T-helper 2 cell treated with Interferon-gamma antibody and Interleukin-4, amounts not matched to agents 5 μg/mL and 100 μg/mL, for 36 hours (primary cell): Measurements from ENCODE around the gene PTGER2.

Experiments used
- DNase-seq: peaks from one replicate; pipeline ENCODE4 v3.0.0; 2021; ENCODE audit warnings: low spot score
- H3K27ac Mint-ChIP-seq: one replicate; pipeline ENCODE4 v1.8.0; 2021; ENCODE audit warnings: mild to moderate bottlenecking, mixed read lengths
- H3K27me3 Mint-ChIP-seq: one replicate; pipeline ENCODE4 v1.8.0; 2021; ENCODE audit warnings: low read depth, mixed read lengths
- H3K36me3 Mint-ChIP-seq: one replicate; pipeline ENCODE4 v1.8.0; 2021; ENCODE audit warnings: low read depth, mixed read lengths
- H3K4me1 Mint-ChIP-seq: one replicate; pipeline ENCODE4 v1.8.0; 2021; ENCODE audit warnings: low read depth, mixed read lengths
- H3K4me3 Mint-ChIP-seq: one replicate; pipeline ENCODE4 v1.8.0; 2022; ENCODE audit warnings: mild to moderate bottlenecking, moderate library complexity, mixed read lengths
- H3K9me3 Mint-ChIP-seq: one replicate; pipeline ENCODE4 v1.8.0; 2021; ENCODE audit warnings: mixed read lengths

Gene PTGER2

DNA sequence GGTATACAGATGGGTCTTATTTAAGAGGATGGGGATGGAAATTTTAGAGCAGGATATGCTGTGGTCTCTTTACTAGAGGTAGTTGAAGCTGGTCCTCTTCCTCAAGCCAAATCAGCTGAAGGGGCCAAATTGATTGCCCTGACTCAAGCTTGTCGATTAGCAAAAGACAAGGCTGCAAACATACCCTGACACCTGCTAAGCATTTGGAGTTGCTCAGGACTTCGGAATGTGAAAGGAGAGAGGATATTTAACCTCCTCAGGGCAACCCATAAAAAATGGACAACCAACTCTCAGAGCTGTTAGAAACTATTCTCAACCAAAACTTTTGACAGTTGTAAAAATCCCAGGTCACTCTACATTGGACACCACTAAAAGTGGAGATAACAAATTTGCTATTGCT lies 31.0 kb upstream of the PTGER2 start:
- H3K27me3 Mint-ChIP-seq, result no peaks in the 10 kb centered on the region
- H3K4me1 Mint-ChIP-seq, result peaks cover 64% of the 10 kb centered on the region
- DNase-seq, result no peak
- peaks cover 16% of the 10 kb centered on the region for H3K36me3 Mint-ChIP-seq
- H3K9me3 Mint-ChIP-seq, result peaks cover 22% of the 10 kb centered on the region
- H3K27ac Mint-ChIP-seq, result no peak overlapping the region
- H3K4me3 Mint-ChIP-seq, result no peak overlapping the region

DNA sequence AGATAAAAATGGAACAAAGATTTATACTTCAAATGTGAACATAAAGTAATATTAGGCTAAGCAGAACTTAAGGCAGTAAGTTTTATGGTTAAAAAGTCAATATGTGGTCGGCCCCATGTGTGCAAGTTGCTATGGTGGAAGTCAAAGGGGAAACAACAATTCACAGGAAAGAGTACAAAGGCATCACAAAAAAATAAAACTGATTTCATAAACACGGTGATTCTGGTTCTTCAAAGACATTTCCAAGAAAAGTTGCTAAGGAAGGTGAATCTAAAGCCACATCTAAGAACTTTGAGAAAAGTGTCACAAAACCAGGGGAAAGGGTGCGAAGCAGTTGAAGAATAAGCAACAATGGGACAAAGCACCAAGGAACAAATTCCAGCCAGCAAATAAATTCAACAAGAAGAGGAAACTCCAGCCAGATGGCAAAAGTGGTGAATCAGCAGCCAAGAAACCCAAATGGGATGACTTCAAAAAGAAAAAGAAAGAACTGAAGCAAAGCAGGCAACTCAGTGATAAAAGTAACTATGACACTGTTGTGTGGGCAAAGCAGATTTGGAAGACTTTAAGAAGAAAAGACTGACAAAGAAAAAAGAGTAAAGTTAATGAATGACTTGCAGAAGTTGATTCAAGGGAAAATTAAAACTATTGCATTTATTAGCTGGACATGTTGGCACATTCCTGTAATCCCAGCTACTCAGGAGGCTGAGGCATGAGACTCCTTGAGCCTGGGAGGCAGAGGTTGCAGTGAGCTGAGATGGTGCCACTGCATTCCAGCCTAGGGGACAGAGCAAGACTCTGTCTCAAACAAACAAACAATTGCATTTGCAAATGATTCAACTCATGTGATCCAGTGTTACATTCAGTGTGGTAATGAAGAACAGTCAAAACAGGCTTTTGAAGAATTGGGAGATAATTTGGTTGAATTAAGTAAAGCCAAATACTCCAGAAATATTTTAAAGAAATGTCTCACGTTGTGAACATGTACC lies 27.2 kb upstream of the PTGER2 start:
- peaks cover 12% of the 10 kb centered on the region for H3K27me3 Mint-ChIP-seq
- H3K27ac Mint-ChIP-seq, result peak overlapping the region; percentile 87
- DNase-seq, result no peak
- H3K36me3 Mint-ChIP-seq, result peaks cover 19% of the 10 kb centered on the region
- peaks cover 43% of the 10 kb centered on the region for H3K4me1 Mint-ChIP-seq
- peak overlapping the region; percentile 74 for H3K4me3 Mint-ChIP-seq
- H3K9me3 Mint-ChIP-seq, result peaks cover 16% of the 10 kb centered on the region

DNA sequence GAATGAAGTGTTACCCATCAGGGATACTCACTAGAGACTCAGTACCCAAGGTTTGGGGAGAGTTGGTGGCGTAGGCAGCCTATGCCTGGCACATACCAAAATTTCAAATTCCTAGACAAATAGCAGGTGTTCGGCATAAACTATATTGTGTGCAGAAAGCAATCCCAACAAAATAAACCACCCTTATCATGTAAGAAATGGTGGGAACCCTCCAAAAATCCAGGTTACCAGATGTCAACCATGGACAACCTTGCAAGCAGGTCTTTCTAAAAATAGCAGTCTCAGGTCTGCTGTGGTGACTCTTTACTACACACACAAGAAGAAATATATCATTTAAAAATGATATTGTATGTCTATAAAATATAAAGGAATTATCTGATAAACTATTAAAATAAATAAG lies 17.7 kb upstream of the PTGER2 start:
- peaks cover 20% of the 10 kb centered on the region for H3K4me1 Mint-ChIP-seq
- no peak overlapping the region for H3K27ac Mint-ChIP-seq
- peaks cover 9% of the 10 kb centered on the region for H3K36me3 Mint-ChIP-seq
- H3K9me3 Mint-ChIP-seq, result no peaks in the 10 kb centered on the region
- peaks cover 13% of the 10 kb centered on the region for H3K27me3 Mint-ChIP-seq
- no peak overlapping the region for H3K4me3 Mint-ChIP-seq
- no peak for DNase-seq

DNA sequence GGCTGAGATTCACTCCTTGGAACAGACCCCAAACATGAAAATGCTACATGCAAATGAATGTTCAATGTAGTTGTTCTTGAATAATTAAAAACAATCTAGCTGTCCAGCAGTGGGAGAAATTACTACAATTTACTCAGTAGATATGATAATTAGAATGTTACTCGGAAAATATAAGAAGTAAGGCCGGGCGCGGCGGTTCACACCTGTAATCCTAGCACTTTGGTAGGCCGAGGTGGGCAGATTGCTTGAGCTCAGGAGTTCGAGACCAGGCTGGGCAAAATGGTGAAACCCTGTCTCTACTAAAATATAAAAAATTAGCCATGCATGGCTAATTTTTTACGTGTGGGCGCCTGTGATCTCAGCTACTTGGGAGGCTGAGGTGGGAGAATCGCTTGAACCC lies 15.3 kb upstream of the PTGER2 start:
- no peak overlapping the region for H3K4me3 Mint-ChIP-seq
- H3K36me3 Mint-ChIP-seq, result peaks cover 23% of the 10 kb centered on the region
- H3K27ac Mint-ChIP-seq, result no peak overlapping the region

DNA sequence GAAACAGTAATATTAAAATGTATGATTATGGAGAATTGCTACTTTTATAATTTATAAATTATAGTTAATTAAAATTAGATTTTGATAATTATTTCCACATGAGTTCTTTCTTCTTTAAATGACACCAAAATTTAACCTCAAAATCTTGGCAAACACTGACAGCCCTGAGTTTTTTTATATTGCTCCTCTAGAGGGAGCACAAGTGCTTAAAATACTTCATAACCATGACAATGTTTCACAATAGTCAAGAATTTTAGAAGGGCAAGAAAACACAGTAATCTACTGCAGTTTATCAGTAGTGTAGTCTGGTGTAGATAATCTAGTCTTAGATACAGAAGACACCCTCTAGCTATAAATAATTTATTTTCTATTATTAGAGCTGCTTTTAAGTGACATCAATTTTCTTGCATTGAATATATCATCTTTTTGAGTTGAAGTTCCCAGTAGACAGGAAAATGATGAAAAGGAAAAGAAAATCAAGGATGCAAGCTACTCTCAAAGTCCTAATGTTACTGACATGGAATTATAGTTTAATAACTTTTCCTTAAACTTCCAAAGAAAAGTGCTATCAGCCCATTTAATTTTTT lies 14.3 kb upstream of the PTGER2 start:
- H3K4me1 Mint-ChIP-seq, result peaks cover 41% of the 10 kb centered on the region
- no peak overlapping the region for H3K4me3 Mint-ChIP-seq
- H3K27me3 Mint-ChIP-seq, result peaks cover 3% of the 10 kb centered on the region
- no peaks in the 10 kb centered on the region for H3K9me3 Mint-ChIP-seq
- no peak overlapping the region for H3K27ac Mint-ChIP-seq
- no peak for DNase-seq
- peaks cover 31% of the 10 kb centered on the region for H3K36me3 Mint-ChIP-seq

More for the DNA sequence above, 15.3 kb upstream of the PTGER2 start:
- Mint-ChIP-seq H3K4me1 (peaks cover 36% of the 10 kb centered on the region), H3K9me3 (no peaks in the 10 kb centered on the region), H3K27me3 (peaks cover 4% of the 10 kb centered on the region)
- no peak for DNase-seq

DNA sequence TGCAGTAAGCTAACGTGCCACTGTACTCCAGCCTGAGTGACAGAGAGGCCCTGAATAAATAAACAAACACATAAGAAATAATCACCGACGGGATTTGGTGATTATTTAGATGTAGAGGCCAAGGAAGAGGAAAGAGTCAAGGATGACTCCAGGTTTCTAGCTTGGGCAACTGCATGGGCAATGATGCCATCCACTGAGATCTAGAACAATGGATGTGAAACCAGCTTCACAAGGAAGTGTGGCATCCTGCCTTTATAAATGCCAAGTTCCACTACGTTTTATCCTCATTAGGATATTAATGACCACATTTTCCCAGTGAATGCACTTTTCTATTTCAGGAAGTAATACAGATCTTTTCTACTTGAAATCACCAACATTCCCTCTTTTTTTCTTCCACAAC lies 10.9 kb upstream of the PTGER2 start:
- no peaks in the 10 kb centered on the region for H3K9me3 Mint-ChIP-seq
- peaks cover 3% of the 10 kb centered on the region for H3K27me3 Mint-ChIP-seq
- H3K36me3 Mint-ChIP-seq, result peaks cover 41% of the 10 kb centered on the region
- H3K27ac Mint-ChIP-seq, result no peak overlapping the region
- DNase-seq, result no peak
- peaks cover 52% of the 10 kb centered on the region for H3K4me1 Mint-ChIP-seq
- no peak overlapping the region for H3K4me3 Mint-ChIP-seq

DNA sequence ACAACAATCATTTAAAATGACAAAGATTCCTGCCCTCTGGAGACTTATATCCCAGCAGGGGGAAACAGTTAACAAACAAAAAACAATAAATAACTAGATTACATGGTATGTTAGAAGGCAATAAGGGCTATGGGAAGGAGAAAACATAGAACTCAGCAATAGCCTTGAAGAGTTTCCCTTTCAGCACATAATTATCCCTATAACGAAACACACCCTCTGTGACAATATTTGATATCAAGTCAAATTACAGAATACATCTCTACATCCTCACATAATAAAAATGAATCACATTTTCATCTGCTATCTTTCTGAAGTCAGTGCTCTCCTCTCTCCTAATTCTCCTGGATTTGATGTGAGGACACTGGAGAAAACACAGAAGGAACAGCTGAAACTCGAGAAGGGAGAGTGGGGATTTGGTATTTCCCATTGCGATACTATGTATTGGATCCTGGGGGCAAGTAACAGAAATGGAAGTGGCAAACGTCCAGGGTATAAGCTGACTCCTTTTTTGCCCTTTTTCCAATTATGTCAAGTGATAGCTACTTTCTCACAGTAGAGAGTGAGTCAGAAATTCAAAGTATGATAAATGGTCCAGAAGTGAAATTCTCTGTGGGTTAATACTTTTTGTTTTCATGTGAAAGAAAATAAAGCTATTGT lies 9.7 kb upstream of the PTGER2 start:
- Mint-ChIP-seq H3K9me3 (no peaks in the 10 kb centered on the region), H3K27ac (no peak overlapping the region), H3K4me1 (peaks cover 49% of the 10 kb centered on the region), H3K4me3 (no peak overlapping the region), H3K27me3 (peaks cover 3% of the 10 kb centered on the region), H3K36me3 (peaks cover 47% of the 10 kb centered on the region)
- no peak for DNase-seq

DNA sequence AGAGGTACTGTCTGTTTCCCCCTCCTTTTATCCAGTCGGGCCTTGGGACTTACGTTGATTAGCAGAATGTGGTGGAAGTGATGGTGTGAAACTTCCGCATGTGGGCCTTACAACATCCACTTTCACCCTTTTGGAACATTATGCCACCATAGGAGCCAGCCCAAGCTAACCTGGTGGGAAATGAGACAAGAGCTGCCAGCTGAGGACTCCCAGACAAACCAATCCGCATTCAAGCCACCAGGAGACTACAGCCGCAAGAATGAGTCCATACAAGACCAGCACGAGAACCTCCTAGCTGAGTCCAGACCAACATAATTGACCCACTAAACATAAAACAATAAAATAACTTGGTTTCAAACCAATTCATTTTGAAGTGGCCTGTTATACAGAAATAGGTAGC lies 9.1 kb upstream of the PTGER2 start:
- no peak for DNase-seq
- H3K27me3 Mint-ChIP-seq, result peaks cover 3% of the 10 kb centered on the region
- no peak overlapping the region for H3K4me3 Mint-ChIP-seq
- no peak overlapping the region for H3K27ac Mint-ChIP-seq
- peaks cover 55% of the 10 kb centered on the region for H3K4me1 Mint-ChIP-seq
- H3K36me3 Mint-ChIP-seq, result peaks cover 51% of the 10 kb centered on the region
- no peaks in the 10 kb centered on the region for H3K9me3 Mint-ChIP-seq

DNA sequence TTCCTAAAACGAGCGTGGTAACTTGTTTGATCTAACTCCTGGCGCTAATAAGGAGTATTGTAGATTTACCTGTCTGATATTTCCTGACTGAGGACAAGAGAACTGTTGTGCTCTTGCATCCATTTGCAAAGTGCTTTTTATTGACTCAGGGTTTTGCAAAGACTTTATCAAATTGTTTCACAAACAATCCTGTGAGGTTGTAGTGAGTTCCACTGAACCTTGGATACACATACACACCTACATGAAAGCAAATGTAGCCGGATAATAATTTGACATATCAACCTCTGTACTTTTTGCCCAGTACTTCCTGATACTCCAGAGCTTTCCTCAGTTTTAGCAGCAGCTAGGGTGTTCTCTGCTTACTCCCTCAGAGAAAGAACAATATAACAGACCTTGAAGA lies 6.7 kb upstream of the PTGER2 start:
- no peak overlapping the region for H3K27ac Mint-ChIP-seq
- no peak for DNase-seq
- no peaks in the 10 kb centered on the region for H3K9me3 Mint-ChIP-seq
- peaks cover 3% of the 10 kb centered on the region for H3K27me3 Mint-ChIP-seq
- no peak overlapping the region for H3K4me3 Mint-ChIP-seq
- H3K4me1 Mint-ChIP-seq, result peaks cover 58% of the 10 kb centered on the region
- H3K36me3 Mint-ChIP-seq, result peaks cover 64% of the 10 kb centered on the region

DNA sequence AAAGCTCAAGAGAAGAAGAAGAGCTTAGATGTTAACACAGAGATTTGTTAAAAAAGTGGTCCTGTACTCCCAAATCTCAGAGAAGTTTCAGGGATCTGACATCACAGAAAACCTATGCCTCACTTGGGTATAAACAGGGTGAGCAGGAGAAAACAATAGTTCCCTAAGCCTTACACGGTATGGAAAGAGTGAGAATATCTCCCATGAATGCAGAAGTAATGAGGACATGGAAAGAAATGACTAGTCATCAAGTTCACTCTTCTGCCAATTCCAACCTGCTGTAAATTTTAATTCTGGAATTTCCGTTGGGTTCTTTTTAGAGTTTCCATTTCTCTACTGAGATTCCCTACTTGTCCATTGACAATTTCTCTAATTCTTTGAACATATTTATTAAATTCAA lies 6.2 kb upstream of the PTGER2 start:
- H3K27ac Mint-ChIP-seq, result no peak overlapping the region
- H3K9me3 Mint-ChIP-seq, result no peaks in the 10 kb centered on the region
- peaks cover 58% of the 10 kb centered on the region for H3K4me1 Mint-ChIP-seq
- no peak for DNase-seq
- peaks cover 64% of the 10 kb centered on the region for H3K36me3 Mint-ChIP-seq
- no peak overlapping the region for H3K4me3 Mint-ChIP-seq
- peaks cover 3% of the 10 kb centered on the region for H3K27me3 Mint-ChIP-seq

DNA sequence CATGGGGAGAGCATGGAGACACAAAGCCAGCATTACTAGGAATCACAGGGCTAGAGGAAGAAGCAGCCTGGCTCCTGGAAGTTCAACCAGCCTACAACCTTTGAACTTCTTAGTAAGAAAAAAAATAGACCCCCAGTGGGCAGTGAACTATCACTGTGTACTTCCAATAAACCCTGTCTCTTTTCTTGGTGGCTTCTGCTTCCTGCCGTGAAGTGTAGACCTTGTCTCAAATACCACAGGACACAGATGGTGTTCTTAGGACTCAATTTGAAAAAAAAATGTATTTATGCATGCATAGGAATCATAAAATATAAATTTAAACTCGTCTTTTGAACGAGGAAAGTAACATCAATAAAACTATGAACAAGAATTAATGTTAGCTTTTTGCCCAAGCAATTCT lies 3.6 kb upstream of the PTGER2 start:
- Mint-ChIP-seq H3K4me1 (peaks cover 53% of the 10 kb centered on the region), H3K27ac (peak overlapping the region; percentile 23), H3K4me3 (peak overlapping the region; percentile 98), H3K9me3 (no peaks in the 10 kb centered on the region), H3K27me3 (no peaks in the 10 kb centered on the region), H3K36me3 (peaks cover 74% of the 10 kb centered on the region)
- peak; percentile 0 for DNase-seq

DNA sequence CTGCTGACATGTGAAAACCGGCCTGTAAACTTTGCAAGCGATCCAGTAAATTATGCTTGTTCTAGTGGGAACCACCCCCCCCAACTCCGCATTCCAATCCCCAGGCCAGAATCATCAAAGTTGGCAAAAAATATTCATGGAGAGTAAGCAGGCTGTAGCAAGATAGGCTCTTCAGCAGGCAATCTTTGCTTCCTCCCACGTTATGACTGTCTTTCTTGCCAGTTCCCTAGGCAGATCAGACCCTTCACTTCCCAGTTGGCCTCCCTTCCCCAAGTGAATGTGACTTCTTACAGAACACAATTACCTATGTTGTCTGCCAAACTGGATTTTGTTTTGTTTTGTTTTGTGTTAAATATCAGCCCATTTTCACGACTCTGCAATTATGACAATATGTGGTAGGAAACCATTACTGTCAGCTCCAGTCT lies 1.2 kb upstream of the PTGER2 start:
- peak overlapping the region; percentile 94 for H3K27ac Mint-ChIP-seq
- H3K4me3 Mint-ChIP-seq, result peak overlapping the region; percentile 98
- no peaks in the 10 kb centered on the region for H3K9me3 Mint-ChIP-seq
- peaks cover 84% of the 10 kb centered on the region for H3K36me3 Mint-ChIP-seq
- peaks cover 48% of the 10 kb centered on the region for H3K4me1 Mint-ChIP-seq
- DNase-seq, result no peak
- no peaks in the 10 kb centered on the region for H3K27me3 Mint-ChIP-seq

DNA sequence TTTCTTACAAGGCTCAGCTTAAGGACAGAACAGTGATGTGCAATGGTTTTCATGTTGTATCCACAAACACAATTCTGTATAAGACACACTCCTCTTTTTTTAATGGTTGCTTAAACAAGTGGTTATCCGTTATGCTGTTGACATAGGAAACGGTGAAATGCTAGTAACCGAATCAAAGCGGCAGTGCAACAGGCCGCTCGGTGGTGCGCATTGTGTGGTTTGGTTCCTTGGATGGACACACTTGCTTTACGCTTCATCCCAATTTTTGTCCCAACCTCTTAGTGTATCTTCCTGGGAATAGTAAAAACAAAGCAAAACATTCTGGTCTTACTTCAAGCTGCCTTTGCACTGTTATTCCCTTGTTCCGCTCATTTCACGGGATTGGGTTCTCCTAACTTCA lies 650 bp upstream of the PTGER2 start:
- Mint-ChIP-seq H3K27ac (peak overlapping the region; percentile 94), H3K27me3 (no peaks in the 10 kb centered on the region), H3K4me1 (peaks cover 46% of the 10 kb centered on the region), H3K9me3 (no peaks in the 10 kb centered on the region), H3K4me3 (peak overlapping the region; percentile 98), H3K36me3 (peaks cover 83% of the 10 kb centered on the region)
- no peak for DNase-seq
